GM06990 (cell line): ENCODE measurements around the gene CNIH2.

Experiments used
- DNase-seq: peaks from one replicate; pipeline ENCODE4 v3.0.0-alpha.2; 2011; ENCODE audit not compliant: insufficient read length; ENCODE audit errors: extremely low read depth
- H3K27me3 ChIP-seq: replicated peaks from 2 replicates; pipeline ENCODE4 v1.6.0; 2011; ENCODE audit warnings: low read length; ENCODE audit not compliant: control insufficient read depth, insufficient read depth
- H3K36me3 ChIP-seq: 2 replicates; pipeline ENCODE4 v1.5.1; 2011; ENCODE audit warnings: low read length; ENCODE audit not compliant: control insufficient read depth, insufficient read depth
- H3K4me3 ChIP-seq: replicated peaks from 2 replicates; pipeline ENCODE4 v1.5.1; 2011; ENCODE audit warnings: low read depth, mild to moderate bottlenecking, control low read depth, low read length
- TF ChIP-seq, protein P1 (sequence below): IDR thresholded peaks from 2 replicates; pipeline ENCODE4 v1.5.1; 2011; ENCODE audit warnings: low read length, control low read depth, mild to moderate bottlenecking, inconsistent platforms; ENCODE audit not compliant: insufficient read depth, poor library complexity, severe bottlenecking

Gene CNIH2

DNA sequence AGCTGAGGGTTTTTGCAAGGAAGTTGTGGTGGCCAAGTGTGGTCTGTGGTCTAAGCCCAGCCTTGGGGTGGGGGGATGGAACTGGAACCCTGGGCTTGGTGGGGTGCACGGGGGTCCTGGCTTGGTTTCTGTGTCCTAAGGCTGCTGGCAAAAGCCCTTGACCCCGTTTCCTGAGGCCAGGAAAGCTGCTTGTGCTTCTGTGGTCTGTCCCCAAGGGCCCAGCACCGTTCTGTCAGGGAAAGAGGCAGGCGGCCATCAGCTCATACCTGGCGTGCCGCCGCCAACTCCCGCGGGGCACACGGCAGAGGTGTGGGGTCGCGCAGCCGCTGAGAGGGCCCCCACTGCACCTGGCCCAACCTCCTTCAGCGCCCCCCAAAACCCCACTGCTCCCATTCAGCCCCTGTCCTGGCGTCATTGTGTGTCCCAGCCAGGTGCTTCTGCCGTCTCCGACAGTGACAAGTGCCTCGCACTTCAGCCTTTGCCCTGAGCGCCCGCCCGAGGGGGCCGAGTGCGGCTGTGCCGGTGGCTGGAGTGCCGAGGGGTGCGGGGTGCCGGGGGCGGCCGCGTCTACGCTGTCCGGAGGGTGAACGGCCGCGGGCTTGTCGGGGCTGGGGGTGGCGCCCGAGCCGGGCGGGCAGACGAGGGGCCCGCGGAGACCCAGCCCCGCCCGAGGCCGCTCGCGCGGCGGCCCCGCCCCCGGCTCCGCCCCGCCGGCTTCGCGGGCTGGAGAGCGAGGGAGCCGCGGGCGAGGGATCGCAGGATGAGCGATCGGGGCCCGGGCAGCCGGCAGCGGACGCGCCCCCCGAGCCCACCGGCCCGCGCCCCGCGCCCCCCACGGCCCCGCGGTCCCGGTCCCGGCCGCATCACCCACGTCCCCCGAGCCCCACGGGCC is at the start of gene CNIH2:
CNIH2 (plus strand) TSS at position 705 of the 892 bp plus-strand sequence. CDS start 282 bp downstream, outside the sequence.
- TF ChIP-seq, protein P1, sequence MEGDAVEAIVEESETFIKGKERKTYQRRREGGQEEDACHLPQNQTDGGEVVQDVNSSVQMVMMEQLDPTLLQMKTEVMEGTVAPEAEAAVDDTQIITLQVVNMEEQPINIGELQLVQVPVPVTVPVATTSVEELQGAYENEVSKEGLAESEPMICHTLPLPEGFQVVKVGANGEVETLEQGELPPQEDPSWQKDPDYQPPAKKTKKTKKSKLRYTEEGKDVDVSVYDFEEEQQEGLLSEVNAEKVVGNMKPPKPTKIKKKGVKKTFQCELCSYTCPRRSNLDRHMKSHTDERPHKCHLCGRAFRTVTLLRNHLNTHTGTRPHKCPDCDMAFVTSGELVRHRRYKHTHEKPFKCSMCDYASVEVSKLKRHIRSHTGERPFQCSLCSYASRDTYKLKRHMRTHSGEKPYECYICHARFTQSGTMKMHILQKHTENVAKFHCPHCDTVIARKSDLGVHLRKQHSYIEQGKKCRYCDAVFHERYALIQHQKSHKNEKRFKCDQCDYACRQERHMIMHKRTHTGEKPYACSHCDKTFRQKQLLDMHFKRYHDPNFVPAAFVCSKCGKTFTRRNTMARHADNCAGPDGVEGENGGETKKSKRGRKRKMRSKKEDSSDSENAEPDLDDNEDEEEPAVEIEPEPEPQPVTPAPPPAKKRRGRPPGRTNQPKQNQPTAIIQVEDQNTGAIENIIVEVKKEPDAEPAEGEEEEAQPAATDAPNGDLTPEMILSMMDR, result no peak
- Histone ChIP-seq H3K27me3 (no peaks in the 10 kb centered on the region), H3K4me3 (0 out of 2 replicates have a peak within 1 kb of the TSS, but pooled peaks have one; percentile 22), H3K36me3 (peaks cover 24% of the 10 kb centered on the region)
- DNase-seq, result no peak

DNA sequence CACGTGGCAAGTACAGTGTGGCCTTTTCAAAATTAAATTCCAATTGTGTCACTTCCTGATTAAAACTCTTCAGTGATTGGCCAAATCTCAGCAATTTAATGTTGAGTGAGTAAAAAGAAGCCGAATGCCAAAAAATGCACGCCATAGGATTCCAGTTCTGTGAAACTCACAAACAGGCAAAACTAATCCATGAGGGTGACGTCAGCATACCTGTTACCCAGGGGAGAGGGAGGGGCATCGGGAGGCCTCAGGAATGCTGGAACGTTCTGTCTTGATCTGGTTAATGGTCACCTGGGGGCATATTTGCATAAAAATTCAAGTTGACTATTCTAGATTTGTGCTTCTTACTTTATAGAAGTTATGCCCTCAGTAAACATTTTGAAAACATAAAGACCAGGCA is 49.5 kb upstream of the CNIH2 start:
- Histone ChIP-seq H3K36me3 (peaks cover 40% of the 10 kb centered on the region), H3K27me3 (no peaks in the 10 kb centered on the region), H3K4me3 (no peak overlapping the region)
- TF ChIP-seq, protein P1, result no peak
- DNase-seq, result no peak

DNA sequence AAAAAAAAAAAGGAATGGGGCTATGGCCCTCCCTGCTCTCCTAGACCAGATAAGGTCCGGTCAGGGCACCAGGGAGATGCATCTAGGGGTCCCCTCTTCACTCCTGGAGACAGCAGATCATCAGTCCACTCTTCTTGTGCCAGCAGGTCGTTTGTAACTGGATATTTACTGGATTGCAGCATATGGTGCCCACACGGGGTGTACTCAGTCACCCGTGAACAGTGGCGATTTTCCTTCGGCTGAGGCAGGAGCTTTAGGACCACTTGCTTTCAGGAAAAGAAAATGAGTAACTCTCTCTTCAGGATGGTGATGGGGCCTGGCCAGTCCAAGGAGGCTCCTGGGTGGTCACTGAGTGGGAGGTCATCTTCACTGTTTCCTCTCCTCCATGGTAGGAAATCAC is 47.8 kb upstream of the CNIH2 start:
- TF ChIP-seq, protein P1, result no peak
- H3K27me3 ChIP-seq, result no peaks in the 10 kb centered on the region
- no peak for DNase-seq
- H3K4me3 ChIP-seq, result no peak overlapping the region
- peaks cover 40% of the 10 kb centered on the region for H3K36me3 ChIP-seq

DNA sequence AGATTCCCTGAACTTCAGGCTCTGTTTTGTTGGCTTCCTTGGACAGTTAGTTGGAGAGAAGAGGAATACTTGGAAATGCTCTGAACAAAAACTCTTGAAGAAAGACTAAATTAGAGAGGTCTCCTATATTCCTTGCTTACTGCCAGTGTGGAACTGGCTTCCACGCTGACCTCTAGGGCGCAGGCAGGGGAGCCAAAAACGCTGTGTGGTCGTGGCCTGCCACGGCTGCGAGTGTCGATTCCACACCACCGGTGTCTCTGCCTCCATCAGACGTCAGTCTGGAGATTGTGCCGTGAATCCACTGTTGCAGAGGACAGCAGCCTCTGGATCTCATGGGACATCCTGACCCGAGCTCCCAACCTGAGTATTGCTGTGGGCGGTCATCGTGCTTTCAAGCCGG is 47.0 kb upstream of the CNIH2 start:
- TF ChIP-seq, protein P1, result no peak
- Histone ChIP-seq H3K27me3 (no peaks in the 10 kb centered on the region), H3K36me3 (peaks cover 41% of the 10 kb centered on the region), H3K4me3 (no peak overlapping the region)
- no peak for DNase-seq

DNA sequence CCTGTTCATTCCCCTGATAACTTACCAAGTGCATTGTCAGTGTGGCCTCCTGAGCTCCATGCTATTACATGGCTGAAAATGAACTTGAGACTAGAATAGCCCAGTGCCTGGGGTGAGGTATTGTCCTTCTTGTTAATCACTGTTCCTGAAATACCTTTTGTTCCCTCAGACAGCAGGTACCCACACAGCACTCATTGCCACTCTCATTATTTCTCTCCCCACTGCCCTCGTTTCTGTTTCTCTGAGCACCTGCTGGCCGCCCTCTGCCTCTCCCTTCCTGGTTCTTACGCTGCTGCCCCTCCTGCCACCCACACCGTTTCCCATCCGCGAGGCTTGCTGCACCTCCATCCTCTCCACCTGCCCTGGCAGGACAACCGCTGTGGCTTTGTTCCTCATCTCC is 46.4 kb upstream of the CNIH2 start:
- Histone ChIP-seq H3K36me3 (peaks cover 36% of the 10 kb centered on the region), H3K4me3 (no peak overlapping the region), H3K27me3 (no peaks in the 10 kb centered on the region)
- DNase-seq, result no peak
- TF ChIP-seq, protein P1, result no peak

DNA sequence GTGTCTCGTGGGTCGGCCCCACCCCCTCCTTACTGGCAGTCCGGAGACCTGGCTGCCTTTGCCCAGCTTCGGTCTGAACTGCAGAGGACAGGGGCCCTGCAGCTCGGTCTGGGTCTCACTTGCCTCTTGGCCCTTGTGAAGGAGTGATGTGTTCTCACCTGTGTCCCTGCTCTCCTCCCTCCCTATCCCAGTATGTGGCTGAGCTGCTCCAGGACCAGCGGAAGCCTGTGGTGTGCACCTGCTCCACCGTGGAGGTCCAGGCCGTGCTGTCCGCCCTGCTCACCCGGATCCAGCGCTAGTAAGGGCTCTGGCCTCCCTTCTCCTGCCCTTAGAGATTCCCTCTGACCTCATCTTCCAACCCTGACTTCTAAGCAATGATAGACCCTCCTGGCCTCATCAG is 45.2 kb upstream of the CNIH2 start:
- H3K36me3 ChIP-seq, result peaks cover 35% of the 10 kb centered on the region

More for the DNA sequence above, 45.2 kb upstream of the CNIH2 start:
- TF ChIP-seq, protein P1, result no peak
- DNase-seq, result no peak
- no peak overlapping the region for H3K4me3 ChIP-seq
- no peaks in the 10 kb centered on the region for H3K27me3 ChIP-seq
